H1 (cell line): ENCODE results near the gene ARMH1. TPM values are rescaled to one million over a fixed set of nuclear protein-coding genes. Genes with fewer than 3 reads are reported as not detected.

ENCODE experiments used
- ASH2L ChIP-seq: fragments of 200-600, 300-600 bp; sonication (generic); IDR thresholded peaks from one replicate; pipeline ENCODE4 v1.7.1; 2017; ENCODE audit warnings: low read length
- CHD2 ChIP-seq: IDR thresholded peaks from 2 replicates; pipeline ENCODE4 v1.6.1; 2012; ENCODE audit warnings: low read length, improper control_type of control experiment
- EZH2 ChIP-seq: fragments of 200-600 bp; sonication (generic); IDR thresholded peaks from 2 replicates; pipeline ENCODE4 v1.7.1; 2012; ENCODE audit warnings: low read depth, mild to moderate bottlenecking, moderate library complexity, low read length, inconsistent platforms; ENCODE audit not compliant: severe bottlenecking
- GTF2F1 ChIP-seq: IDR thresholded peaks from 2 replicates; pipeline ENCODE4 v1.6.1; 2012; ENCODE audit warnings: low read depth, low read length, improper control_type of control experiment, borderline replicate concordance
- POU5F1 ChIP-seq: IDR thresholded peaks from 2 replicates; pipeline ENCODE4 v1.6.1; 2011; ENCODE audit warnings: low read depth, mild to moderate bottlenecking, low read length, moderate library complexity
- RXRA ChIP-seq: IDR thresholded peaks from 2 replicates; pipeline ENCODE4 v1.6.1; 2011; ENCODE audit warnings: low read depth, mild to moderate bottlenecking, low read length, moderate library complexity; ENCODE audit not compliant: insufficient read depth
- SIN3A ChIP-seq, 2 experiments: IDR thresholded peaks in 1 of 2; conservative IDR thresholded peaks in 1 of 2; 2 replicates each; pipeline ENCODE4 v1.6.1; 2011 to 2012; ENCODE audit warnings: low read length in 2 of 2, improper control_type of control experiment in 1 of 2, low read depth in 1 of 2, mild to moderate bottlenecking in 1 of 2
- SIX5 ChIP-seq: IDR thresholded peaks from 2 replicates; pipeline ENCODE4 v1.6.1; 2011; ENCODE audit warnings: mild to moderate bottlenecking, low read depth, low read length
- TBP ChIP-seq: IDR thresholded peaks from 2 replicates; pipeline ENCODE4 v1.6.1; 2011; ENCODE audit warnings: low read depth, low read length, improper control_type of control experiment
- polyA plus RNA-seq, 7 experiments: library from polyadenylated mRNA; depleted of rRNA in 3 of 7; stranded (reverse) in 5 of 7; unstranded in 2 of 7; fragments of >200 nt in 5 of 7; fragments of 200-250 nt in 2 of 7; gene quantifications; 1 replicate in 5 of 7; 2 replicates in 1 of 7; 4 replicates in 1 of 7; pipeline versions ENCODE4 v1.2.1 to v1.2.3, GENCODE V29; 2011 to 2013; ENCODE audit warnings: missing spikeins in 2 of 7, mixed read lengths in 2 of 7
- total RNA-seq: library from RNA; stranded (reverse); fragmentation: NEBNext Ultra II Directional; extraction: Animal tissue kit (Norgen Biotek cat#: 25700); gene quantifications from 2 replicates; pipeline ENCODE4 v1.2.1, GENCODE V29; 2021

Gene ARMH1
- total and polyA plus RNA-seq, 2 of the 8 experiments (the other 6 are each of a cell fraction or from before 2014, with no cell fraction given), result 0.82 to 0.85 TPM

DNA sequence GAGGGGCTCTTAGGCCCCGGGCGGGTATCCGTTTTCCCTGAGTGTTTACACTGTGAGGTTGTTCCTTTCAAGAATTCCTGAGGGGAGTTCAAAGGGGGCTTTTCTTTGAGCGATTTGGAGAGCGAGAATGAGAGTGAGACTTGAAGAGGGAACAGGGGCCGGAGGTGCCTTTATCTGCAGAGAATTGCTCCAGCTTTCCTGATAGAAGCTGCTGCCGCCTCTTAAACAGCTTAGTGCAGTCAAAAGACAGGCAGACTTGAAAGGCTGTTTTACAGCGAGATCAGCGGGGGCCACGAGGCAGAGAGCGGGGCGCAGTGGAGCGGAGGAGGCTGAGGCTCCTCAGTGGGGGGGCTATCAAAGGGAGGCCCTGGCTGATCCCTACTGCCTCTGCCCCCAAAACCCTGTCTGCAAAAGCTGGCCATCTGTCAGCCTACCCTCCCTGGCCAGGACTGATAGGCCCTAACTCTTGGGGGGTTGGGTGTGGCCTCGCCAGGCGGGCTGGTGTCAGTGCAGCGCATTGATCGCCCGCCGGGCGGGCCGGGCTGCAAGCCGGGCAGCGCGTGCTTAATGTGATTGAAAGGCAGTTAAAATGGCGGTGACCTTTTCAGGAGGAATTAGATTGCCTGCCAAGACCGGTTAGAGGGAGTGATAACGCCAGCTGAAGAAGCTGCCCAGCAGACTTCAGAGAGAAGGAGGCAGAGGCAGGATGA is 36.7 kb upstream of the ARMH1 start (continued):
- TF ChIP-seq GTF2F1 (no peak), SIN3A (conservative IDR thresholded peaks at IDR 0.05 in 1 of 2, IDR thresholded peaks at IDR 0.05 in 1 of 2; ENCODE audit: low read depth in 1 of 2, low read length in 2 of 2) (no peak), POU5F1 (no peak), CHD2 (no peak), EZH2 (no peak), ASH2L (no peak), RXRA (no peak), TBP (no peak), SIX5 (no peak)
